ENCODE measurements around the gene RARRES2.

- TF ChIP-seq, protein P1, sequence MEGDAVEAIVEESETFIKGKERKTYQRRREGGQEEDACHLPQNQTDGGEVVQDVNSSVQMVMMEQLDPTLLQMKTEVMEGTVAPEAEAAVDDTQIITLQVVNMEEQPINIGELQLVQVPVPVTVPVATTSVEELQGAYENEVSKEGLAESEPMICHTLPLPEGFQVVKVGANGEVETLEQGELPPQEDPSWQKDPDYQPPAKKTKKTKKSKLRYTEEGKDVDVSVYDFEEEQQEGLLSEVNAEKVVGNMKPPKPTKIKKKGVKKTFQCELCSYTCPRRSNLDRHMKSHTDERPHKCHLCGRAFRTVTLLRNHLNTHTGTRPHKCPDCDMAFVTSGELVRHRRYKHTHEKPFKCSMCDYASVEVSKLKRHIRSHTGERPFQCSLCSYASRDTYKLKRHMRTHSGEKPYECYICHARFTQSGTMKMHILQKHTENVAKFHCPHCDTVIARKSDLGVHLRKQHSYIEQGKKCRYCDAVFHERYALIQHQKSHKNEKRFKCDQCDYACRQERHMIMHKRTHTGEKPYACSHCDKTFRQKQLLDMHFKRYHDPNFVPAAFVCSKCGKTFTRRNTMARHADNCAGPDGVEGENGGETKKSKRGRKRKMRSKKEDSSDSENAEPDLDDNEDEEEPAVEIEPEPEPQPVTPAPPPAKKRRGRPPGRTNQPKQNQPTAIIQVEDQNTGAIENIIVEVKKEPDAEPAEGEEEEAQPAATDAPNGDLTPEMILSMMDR (IDR thresholded peaks at IDR 0.05): no peak
- TF ChIP-seq POLR2A (IDR thresholded peaks at IDR 0.05): no peak
Measured at GRCh38 chr7:150369748-150370501, 28.5 kb upstream of the RARRES2 start.
